ENCODE results near the gene FOXO3. TPM values are rescaled to one million over a fixed set of nuclear protein-coding genes. Genes with fewer than 3 reads are reported as not detected.

Gene FOXO3
- total RNA-seq, 4 donors from 2014 or later, result 111 to 293 (median 183) TPM

DNA sequence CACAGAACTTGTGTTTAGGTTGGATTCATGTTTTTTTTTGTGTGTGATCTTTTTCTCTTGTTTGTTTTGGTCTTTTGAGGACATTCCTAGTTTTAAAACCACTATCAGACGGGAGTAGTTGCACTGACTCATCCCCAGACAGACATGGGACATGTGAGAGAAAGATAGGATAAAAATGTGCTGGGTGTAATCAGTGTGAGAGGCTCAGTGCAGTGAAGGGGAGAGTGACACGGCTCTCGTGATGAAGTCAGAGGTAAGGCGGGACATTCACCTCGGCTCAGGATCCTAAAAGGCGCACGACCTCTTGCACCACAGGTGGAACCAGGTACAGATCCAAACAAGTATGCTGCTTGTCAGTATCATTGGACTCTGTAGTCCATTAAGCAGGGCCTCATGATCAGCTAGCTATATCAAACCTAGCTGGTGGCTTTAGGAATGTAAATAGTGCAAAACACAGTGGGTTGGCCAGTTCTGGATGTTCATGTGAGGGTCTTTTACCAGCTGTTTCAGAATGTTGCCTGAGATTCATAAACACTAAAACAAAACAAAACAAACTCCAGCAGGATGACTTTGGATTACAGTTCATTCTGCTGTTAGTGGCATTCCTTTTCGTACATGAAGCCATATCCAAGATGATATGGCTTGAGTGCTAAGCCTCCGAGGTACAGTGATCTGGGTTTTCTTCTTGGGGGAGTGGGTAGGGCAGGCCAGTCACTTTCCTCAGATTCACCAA is 18.0 kb downstream of the FOXO3 start:
- peaks cover 97 to 99% of the 10 kb centered on the region in 2 donors for H3K4me1 ChIP-seq
- intact Hi-C loops (cut with DNase I; ENCODE audit: low total_unique reads) (no loop called here), in situ Hi-C loops (cut with MboI; ENCODE audit: low sequenced_read_pairs in 4 of 4) (no loop called here)
- no peak for DNase-seq
- ATAC-seq, result peak; percentile 24 to 26
- H3K36me3 ChIP-seq, result peaks cover 0 to 17% of the 10 kb centered on the region in 2 donors
- peak overlapping the region; percentile 77 to 84 (median 82) for H3K27ac ChIP-seq
- no peak for TF ChIP-seq POLR2A (IDR thresholded peaks at IDR 0.05)
- TF ChIP-seq, protein P1, sequence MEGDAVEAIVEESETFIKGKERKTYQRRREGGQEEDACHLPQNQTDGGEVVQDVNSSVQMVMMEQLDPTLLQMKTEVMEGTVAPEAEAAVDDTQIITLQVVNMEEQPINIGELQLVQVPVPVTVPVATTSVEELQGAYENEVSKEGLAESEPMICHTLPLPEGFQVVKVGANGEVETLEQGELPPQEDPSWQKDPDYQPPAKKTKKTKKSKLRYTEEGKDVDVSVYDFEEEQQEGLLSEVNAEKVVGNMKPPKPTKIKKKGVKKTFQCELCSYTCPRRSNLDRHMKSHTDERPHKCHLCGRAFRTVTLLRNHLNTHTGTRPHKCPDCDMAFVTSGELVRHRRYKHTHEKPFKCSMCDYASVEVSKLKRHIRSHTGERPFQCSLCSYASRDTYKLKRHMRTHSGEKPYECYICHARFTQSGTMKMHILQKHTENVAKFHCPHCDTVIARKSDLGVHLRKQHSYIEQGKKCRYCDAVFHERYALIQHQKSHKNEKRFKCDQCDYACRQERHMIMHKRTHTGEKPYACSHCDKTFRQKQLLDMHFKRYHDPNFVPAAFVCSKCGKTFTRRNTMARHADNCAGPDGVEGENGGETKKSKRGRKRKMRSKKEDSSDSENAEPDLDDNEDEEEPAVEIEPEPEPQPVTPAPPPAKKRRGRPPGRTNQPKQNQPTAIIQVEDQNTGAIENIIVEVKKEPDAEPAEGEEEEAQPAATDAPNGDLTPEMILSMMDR (IDR thresholded peaks at IDR 0.05 in 4 of 5, conservative IDR thresholded peaks at IDR 0.05 in 1 of 5), result no peak
- H3K9me3 ChIP-seq, result no peaks in the 10 kb centered on the region
- H3K4me3 ChIP-seq, result peak overlapping the region in 1 of 4 donors; percentile 2
- H3K27me3 ChIP-seq, result no peaks in the 10 kb centered on the region

DNA sequence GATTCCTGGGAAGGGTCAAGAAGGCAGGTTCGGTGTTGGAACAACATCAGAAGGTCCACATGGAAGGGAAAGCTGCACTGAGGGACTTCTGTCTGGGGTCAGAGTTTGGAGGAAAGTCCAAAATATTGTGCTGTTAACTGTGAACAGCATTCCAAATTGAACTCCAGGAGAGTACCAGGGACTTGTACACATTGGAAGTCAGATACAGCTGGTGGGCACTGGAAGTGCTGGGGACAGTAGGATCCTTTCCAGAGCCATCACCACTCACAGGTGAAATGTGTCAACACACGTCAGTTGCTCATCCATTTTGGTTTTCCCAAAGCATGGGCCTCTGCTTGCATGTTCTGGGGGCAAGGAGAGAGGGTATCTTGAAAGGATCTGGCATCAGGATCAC is 18.6 kb downstream of the FOXO3 start:
- intact Hi-C loops (cut with DNase I; ENCODE audit: low total_unique reads), result no loop called here
- no peak for ATAC-seq
- peaks cover 99 to 100% of the 10 kb centered on the region in 2 donors for H3K4me1 ChIP-seq

DNA sequence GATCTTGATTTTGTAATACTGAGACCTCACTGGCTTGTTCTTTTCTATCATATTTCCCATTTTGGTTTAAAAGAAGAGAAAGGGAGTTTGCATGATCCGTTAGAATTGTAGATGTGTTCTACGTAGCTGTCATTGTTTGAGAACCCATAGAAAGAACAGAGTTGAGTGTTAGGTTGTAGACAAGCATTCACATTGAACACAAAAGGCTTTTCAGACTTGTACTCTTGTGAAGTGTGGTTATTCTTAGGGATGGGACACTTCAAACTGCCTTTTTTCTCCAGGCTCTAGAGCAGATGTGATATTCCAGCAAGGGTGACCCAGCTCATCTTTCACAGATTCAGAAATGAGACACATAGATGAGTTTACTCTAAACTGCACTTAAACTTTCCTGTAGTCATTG is 19.9 kb downstream of the FOXO3 start:
- in situ Hi-C loops (cut with MboI; ENCODE audit: low sequenced_read_pairs in 4 of 4), result loop anchor here in 1 of 4 donors (10.0 kb wide), 1 partner anchor 94 kb away; no protein-coding TSS in a partner anchor
- no peak for DNase-seq
- no peak for ATAC-seq
- TF ChIP-seq POLR2A (IDR thresholded peaks at IDR 0.05), result no peak
- TF ChIP-seq, protein P1 (IDR thresholded peaks at IDR 0.05 in 4 of 5, conservative IDR thresholded peaks at IDR 0.05 in 1 of 5), result no peak
- intact Hi-C loops (cut with DNase I; ENCODE audit: low total_unique reads), result loop anchor here (2.0 kb wide), 1 partner anchor 14 kb away; no protein-coding TSS in a partner anchor
- H3K4me3 ChIP-seq, result peak overlapping the region; percentile 6 to 32 (median 20)
- peaks cover 97% of the 10 kb centered on the region in 2 donors for H3K4me1 ChIP-seq
- peaks cover 0 to 17% of the 10 kb centered on the region in 2 donors for H3K36me3 ChIP-seq
- peak overlapping the region; percentile 77 to 84 (median 82) for H3K27ac ChIP-seq
- H3K9me3 ChIP-seq, result no peaks in the 10 kb centered on the region
- H3K27me3 ChIP-seq, result no peaks in the 10 kb centered on the region

More for the DNA sequence above, 18.6 kb downstream of the FOXO3 start:
- Histone ChIP-seq H3K27ac (peak overlapping the region; percentile 77 to 84 (median 82)), H3K27me3 (no peaks in the 10 kb centered on the region), H3K36me3 (peaks cover 0 to 17% of the 10 kb centered on the region in 2 donors), H3K9me3 (no peaks in the 10 kb centered on the region), H3K4me3 (no peak overlapping the region)
- in situ Hi-C loops (cut with MboI; ENCODE audit: low sequenced_read_pairs in 4 of 4), result no loop called here
- TF ChIP-seq, protein P1 (IDR thresholded peaks at IDR 0.05 in 4 of 5, conservative IDR thresholded peaks at IDR 0.05 in 1 of 5), result no peak
- TF ChIP-seq POLR2A (IDR thresholded peaks at IDR 0.05), result no peak
- no peak for DNase-seq

DNA sequence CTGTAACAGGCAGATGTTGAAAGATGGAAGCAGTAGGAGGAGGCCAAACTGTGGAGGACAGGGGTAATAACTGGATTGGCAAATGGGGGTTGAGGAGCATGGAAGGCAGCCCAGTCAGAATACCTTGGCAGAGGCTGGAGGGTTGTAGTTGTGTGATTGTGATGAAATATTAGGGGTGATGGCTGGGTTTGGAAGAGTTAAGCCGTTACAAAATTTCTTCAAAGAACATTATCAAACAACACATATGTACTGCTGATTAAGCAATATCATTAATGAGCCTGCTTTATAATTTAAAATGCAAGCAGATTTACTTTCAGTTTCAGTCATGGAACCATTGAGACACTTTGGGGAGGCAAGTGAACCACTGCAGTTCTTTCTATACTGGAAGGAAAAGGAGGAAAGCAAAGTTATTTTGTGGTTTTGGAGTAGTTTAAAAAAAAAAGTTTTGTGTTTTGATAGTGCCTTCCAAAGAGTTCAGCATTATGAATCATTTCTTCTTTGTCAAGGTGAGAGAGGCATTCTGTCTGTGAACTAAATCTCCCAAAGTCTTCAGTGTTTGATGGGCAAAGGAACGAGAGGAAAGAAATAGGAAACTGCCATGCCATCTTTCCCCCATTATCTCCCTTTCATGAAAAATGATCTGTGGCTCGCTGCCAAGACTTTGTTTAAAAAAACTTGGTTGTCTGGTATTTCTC is 20.7 kb downstream of the FOXO3 start:
- Histone ChIP-seq H3K4me3 (peak overlapping the region; percentile 10 to 32 (median 28)), H3K4me1 (peaks cover 97% of the 10 kb centered on the region in 2 donors), H3K36me3 (peaks cover 0 to 17% of the 10 kb centered on the region in 2 donors), H3K9me3 (no peaks in the 10 kb centered on the region), H3K27ac (peak overlapping the region; percentile 77 to 84 (median 82)), H3K27me3 (no peaks in the 10 kb centered on the region)
- ATAC-seq (peak; percentile 62 to 85), DNase-seq (peak; percentile 68 to 86)
- intact Hi-C loops (cut with DNase I; ENCODE audit: low total_unique reads) (loop anchor here (2.0 kb wide), 1 partner anchor 15 kb away; no protein-coding TSS in a partner anchor), in situ Hi-C loops (cut with MboI; ENCODE audit: low sequenced_read_pairs in 4 of 4) (loop anchor here in 1 of 4 donors (10.0 kb wide), 1 partner anchor 93 kb away; no protein-coding TSS in a partner anchor)
- TF ChIP-seq, protein P1 (IDR thresholded peaks at IDR 0.05 in 4 of 5, conservative IDR thresholded peaks at IDR 0.05 in 1 of 5), result no peak
- peak in 1 of 2 donors; percentile 33 for TF ChIP-seq POLR2A (IDR thresholded peaks at IDR 0.05)

Data from gastrocnemius medialis (tissue), 4 donors.